HFFc6 (cell line): Measurements from ENCODE around the gene PDGFRB. TPM values are rescaled to one million over a fixed set of nuclear protein-coding genes. Genes with fewer than 3 reads are reported as not detected.

Experiments used
- DNase-seq: peaks from one replicate; pipeline ENCODE4 v3.0.0-alpha.2; 2018
- H3K27ac Mint-ChIP-seq: 2 replicates; pipeline ENCODE4 v1.8.0; 2020; ENCODE audit warnings: mild to moderate bottlenecking, mixed read lengths
- H3K27me3 Mint-ChIP-seq: 2 replicates; pipeline ENCODE4 v1.8.0; 2021; ENCODE audit warnings: mild to moderate bottlenecking, moderate library complexity, mixed read lengths; ENCODE audit not compliant: insufficient read depth
- H3K36me3 Mint-ChIP-seq: 2 replicates; pipeline ENCODE4 v1.8.0; 2021; ENCODE audit warnings: low read depth, mixed read lengths
- H3K4me1 Mint-ChIP-seq: 2 replicates; pipeline ENCODE4 v1.8.0; 2020; ENCODE audit warnings: low read depth, mixed read lengths
- H3K4me3 Mint-ChIP-seq: 2 replicates; pipeline ENCODE4 v1.8.0; 2020; ENCODE audit warnings: mild to moderate bottlenecking, moderate library complexity, mixed read lengths
- H3K9me3 Mint-ChIP-seq: 2 replicates; pipeline ENCODE4 v1.8.0; 2020; ENCODE audit warnings: mild to moderate bottlenecking, mixed read lengths
- total RNA-seq, 6 experiments: library from RNA; stranded (reverse); fragmentation: NEBNext Ultra II Directional; extraction: Animal tissue kit (Norgen Biotek cat#: 25700); gene quantifications; 2 replicates in 1 of 6; 3 replicates in 5 of 6; pipeline ENCODE4 v1.2.3, GENCODE V29; 2021
- TF ChIP-seq, protein P1 (sequence below): fragments of 200-600 bp; sonication (generic); IDR thresholded peaks from 2 replicates; pipeline ENCODE4 v1.5.0; 2021; ENCODE audit warnings: antibody characterized with exemption, mild to moderate bottlenecking

PDGFRB gene
- total RNA-seq, 6 experiments from 2014 or later, result 137 to 208 (median 180) TPM

DNA sequence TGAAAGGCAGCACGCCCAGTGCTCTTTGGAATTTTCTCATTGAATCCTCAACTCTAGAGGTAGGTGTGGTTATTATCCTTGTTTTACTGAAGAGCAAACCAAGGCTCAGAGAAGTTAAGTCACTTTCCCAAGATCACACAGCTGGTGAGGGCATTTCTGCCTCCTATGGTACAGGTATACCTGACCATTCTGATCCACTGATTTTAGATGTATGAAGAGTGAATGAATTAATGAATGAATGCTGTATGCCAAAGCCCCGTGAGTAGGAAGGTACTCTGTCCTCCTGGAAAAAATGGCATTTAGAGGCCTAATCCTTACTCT is 51.1 kb downstream of the PDGFRB start:
- Mint-ChIP-seq H3K27me3 (no peaks in the 10 kb centered on the region; the same call in none of the 2 replicates), H3K36me3 (no peaks in the 10 kb centered on the region), H3K4me1 (peaks cover 31% of the 10 kb centered on the region), H3K27ac (no peak overlapping the region), H3K4me3 (no peak overlapping the region), H3K9me3 (no peaks in the 10 kb centered on the region)
- TF ChIP-seq, protein P1, sequence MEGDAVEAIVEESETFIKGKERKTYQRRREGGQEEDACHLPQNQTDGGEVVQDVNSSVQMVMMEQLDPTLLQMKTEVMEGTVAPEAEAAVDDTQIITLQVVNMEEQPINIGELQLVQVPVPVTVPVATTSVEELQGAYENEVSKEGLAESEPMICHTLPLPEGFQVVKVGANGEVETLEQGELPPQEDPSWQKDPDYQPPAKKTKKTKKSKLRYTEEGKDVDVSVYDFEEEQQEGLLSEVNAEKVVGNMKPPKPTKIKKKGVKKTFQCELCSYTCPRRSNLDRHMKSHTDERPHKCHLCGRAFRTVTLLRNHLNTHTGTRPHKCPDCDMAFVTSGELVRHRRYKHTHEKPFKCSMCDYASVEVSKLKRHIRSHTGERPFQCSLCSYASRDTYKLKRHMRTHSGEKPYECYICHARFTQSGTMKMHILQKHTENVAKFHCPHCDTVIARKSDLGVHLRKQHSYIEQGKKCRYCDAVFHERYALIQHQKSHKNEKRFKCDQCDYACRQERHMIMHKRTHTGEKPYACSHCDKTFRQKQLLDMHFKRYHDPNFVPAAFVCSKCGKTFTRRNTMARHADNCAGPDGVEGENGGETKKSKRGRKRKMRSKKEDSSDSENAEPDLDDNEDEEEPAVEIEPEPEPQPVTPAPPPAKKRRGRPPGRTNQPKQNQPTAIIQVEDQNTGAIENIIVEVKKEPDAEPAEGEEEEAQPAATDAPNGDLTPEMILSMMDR, result no peak
- DNase-seq, result no peak

DNA sequence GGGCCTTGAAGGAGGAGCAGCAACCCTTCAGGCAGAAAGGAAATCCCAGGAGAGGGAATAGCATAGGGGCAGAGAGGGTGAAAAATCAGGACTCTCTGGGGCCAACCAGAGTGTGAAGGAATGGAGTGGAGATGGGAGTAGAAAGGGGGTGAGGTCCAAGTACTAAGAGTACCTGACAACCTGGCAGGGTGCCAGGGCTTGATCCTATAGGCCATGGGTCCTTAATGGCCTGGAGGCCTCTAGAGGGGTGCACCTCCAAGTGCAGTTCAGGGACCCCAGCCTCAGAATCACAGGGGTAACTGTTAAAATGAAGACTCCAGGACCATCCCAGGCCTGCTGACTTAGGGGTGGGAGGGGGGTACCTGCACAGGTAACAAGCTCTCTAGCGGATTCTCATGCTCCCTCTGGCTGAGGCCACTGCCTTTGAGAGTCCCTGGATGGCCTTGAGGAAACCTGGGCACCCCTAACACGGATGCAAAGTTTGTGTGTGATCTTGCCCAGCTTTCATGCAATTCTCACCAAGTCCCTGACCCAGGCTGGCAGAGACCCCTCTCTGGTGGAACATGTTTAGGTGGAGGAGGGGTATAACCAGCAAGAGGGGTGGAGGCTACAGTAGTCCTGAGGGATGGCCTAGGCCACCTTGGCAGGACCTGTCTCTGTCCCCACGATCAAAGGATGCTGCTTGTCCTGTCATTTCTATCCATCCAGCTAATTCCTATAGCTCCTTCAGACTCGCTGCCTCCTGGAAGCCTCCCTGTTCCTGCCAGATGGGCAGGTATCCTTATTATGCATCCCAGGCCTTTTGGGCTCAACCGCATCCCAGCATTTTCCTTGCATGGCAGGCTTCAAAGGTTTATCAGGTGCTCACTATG is 51.7 kb downstream of the PDGFRB start:
- DNase-seq, result no peak
- H3K9me3 Mint-ChIP-seq, result no peaks in the 10 kb centered on the region
- H3K36me3 Mint-ChIP-seq, result no peaks in the 10 kb centered on the region
- H3K27ac Mint-ChIP-seq, result no peak overlapping the region
- TF ChIP-seq, protein P1, result no peak
- H3K4me3 Mint-ChIP-seq, result no peak overlapping the region
- peaks cover 26% of the 10 kb centered on the region for H3K4me1 Mint-ChIP-seq
- H3K27me3 Mint-ChIP-seq, result no peaks in the 10 kb centered on the region; the same call in none of the 2 replicates

DNA sequence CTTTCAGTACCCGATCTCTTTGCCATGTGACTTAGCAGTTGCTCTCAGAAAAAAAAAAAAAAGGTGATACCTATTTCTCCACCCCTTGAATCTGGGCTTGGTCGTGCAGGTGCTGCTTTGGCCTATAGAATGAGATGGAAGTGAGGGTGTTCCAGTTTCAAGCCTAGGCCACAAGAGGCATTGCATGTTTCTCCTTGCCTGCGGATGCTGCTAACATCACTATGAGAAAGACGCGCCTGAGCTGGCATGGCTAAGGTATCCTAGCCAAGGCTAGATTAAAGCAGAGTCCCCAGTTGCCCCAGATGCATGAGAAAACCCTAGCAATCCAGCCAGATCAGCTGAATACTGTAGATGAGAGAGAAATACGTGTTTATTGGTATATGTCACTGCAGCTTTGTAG is 54.6 kb downstream of the PDGFRB start:
- Mint-ChIP-seq H3K9me3 (no peaks in the 10 kb centered on the region), H3K4me3 (no peak overlapping the region), H3K27ac (no peak overlapping the region), H3K27me3 (no peaks in the 10 kb centered on the region; the same call in none of the 2 replicates), H3K4me1 (no peaks in the 10 kb centered on the region), H3K36me3 (no peaks in the 10 kb centered on the region)
- DNase-seq, result no peak
- TF ChIP-seq, protein P1, result no peak

DNA sequence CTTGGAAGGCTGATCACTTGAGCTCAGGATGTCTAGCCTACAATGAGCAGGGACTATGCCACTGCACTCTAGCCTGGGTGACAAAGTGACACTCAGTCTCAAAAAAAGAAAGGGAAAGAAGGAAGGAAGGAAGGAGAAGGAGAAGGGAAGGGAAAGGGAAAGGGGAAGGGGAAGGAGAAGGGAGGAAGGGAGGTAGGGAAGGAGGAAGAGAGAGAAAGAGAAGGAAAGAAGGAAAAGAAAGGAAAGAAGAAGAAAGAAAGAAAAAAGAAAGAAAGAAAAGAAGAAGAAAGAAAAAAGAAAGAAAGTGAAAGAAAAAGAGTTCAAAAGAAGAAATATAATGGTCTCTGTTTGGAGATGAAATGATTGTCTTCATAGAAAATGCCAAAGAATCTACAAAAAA is 58.5 kb downstream of the PDGFRB start:
- Mint-ChIP-seq H3K9me3 (no peaks in the 10 kb centered on the region), H3K4me1 (no peaks in the 10 kb centered on the region), H3K27ac (no peak overlapping the region), H3K36me3 (no peaks in the 10 kb centered on the region), H3K4me3 (no peak overlapping the region), H3K27me3 (no peaks in the 10 kb centered on the region; the same call in 1 of the 2 replicates)
- no peak for DNase-seq
- TF ChIP-seq, protein P1, result no peak

DNA sequence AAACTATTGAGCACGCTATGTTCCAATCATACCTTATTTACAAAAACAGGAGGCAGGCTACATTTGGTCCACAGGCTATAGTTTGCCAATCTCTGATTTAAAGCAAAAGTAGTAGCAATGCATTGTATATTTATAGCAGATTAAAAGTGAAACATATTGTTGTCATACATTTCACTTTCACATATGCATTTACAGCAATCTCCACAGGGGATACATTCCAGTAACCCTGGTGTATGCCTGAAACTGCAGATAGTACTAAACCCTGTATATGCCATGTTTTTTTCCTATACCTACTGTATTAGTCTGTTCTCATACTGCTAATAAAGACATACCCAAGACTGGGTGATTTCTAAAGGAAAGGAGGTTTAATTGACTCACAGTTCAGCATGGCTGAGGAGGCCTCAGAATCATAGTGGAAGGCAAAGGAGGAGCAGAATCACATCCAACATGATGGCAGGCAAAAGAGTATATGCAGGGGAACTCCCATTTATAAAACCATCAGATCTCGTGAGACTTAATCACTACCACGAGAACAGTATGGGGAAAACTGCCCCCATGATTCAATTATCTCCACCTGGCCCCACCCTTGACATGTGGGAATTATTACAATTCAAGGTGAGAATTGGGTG is 63.4 kb downstream of the PDGFRB start:
- no peaks in the 10 kb centered on the region for H3K36me3 Mint-ChIP-seq
- DNase-seq, result no peak
- no peaks in the 10 kb centered on the region for H3K27me3 Mint-ChIP-seq
- no peaks in the 10 kb centered on the region for H3K9me3 Mint-ChIP-seq
- H3K27ac Mint-ChIP-seq, result no peak overlapping the region
- TF ChIP-seq, protein P1, result no peak
- H3K4me3 Mint-ChIP-seq, result no peak overlapping the region
- H3K4me1 Mint-ChIP-seq, result no peaks in the 10 kb centered on the region
